ENCODE results near the gene MAP2K5. TPM values are rescaled to one million over a fixed set of nuclear protein-coding genes. Genes with fewer than 3 reads are reported as not detected.

MAP2K5 gene
- total and polyA plus RNA-seq, 10 of the 15 experiments (the other 5 are each of a cell fraction or from before 2014, with no cell fraction given): 1.3 to 19.4 (median 9.6) TPM

DNA sequence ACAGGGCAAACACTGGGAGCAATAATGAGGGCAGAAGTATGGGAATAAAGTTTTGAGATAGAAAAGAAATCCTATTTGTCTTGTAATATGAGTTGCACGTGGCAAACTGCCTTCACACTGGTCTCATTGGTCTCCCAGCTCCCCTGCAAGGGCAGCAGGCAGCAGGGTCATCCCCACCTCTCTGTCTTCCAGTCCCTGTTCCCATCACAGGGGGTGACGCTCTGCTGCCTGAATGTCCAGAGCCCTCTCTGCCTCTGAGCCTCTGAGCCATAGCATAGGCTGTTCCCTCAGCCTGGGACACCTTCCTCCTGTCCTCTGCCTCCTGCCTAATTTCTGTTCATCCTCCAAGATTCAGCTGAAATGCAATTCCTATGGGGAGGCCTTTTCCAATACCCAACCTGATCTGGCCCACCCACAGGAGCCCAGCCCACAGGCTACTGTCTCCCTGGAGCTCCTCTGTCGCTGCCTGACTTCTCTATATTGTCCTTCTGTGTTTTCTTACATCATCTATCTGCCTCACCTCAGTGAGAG, 270.7 kb downstream of the MAP2K5 start (continued):
- TF ChIP-seq, protein P1, sequence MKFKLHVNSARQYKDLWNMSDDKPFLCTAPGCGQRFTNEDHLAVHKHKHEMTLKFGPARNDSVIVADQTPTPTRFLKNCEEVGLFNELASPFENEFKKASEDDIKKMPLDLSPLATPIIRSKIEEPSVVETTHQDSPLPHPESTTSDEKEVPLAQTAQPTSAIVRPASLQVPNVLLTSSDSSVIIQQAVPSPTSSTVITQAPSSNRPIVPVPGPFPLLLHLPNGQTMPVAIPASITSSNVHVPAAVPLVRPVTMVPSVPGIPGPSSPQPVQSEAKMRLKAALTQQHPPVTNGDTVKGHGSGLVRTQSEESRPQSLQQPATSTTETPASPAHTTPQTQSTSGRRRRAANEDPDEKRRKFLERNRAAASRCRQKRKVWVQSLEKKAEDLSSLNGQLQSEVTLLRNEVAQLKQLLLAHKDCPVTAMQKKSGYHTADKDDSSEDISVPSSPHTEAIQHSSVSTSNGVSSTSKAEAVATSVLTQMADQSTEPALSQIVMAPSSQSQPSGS (IDR thresholded peaks at IDR 0.05; ENCODE audit: low read length): no peak
- TF ChIP-seq, protein P2, sequence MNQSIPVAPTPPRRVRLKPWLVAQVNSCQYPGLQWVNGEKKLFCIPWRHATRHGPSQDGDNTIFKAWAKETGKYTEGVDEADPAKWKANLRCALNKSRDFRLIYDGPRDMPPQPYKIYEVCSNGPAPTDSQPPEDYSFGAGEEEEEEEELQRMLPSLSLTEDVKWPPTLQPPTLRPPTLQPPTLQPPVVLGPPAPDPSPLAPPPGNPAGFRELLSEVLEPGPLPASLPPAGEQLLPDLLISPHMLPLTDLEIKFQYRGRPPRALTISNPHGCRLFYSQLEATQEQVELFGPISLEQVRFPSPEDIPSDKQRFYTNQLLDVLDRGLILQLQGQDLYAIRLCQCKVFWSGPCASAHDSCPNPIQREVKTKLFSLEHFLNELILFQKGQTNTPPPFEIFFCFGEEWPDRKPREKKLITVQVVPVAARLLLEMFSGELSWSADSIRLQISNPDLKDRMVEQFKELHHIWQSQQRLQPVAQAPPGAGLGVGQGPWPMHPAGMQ (IDR thresholded peaks at IDR 0.05; ENCODE audit: borderline replicate concordance): no peak
- TF ChIP-seq NBN (IDR thresholded peaks at IDR 0.05) (no peak), ESRRA (IDR thresholded peaks at IDR 0.05; ENCODE audit: low read length) (no peak), MYB (IDR thresholded peaks at IDR 0.05; ENCODE audit: borderline replicate concordance, low read depth, low read length) (no peak), FOS (IDR thresholded peaks at IDR 0.05; ENCODE audit: borderline replicate concordance, extremely low read depth, insufficient read length) (no peak)

DNA sequence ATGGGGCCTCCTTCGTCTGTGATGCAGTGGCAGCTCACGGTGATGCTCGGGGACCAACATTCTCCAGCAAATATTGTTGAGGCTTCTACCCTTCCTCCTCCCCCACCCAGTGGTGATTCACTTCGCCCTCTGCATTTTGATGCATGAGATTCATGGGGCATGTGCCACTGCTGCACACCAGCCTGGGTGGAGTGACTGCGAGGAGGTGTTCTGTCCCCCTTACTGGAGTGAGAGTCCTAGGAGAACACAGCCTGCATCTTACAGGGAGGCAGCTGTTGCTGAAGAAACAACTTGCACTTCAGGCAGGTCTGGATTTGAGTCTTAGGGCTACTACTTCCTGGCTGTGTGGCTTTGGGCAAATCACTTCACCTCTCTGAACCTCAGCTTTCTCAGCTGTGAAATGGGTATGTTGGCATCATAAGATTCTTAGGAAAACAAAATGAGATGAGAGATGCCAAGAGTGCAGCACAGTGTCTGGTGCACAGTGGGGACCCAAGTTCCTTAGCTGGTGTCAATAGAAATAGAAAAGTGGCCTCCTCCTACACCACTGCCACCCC, 272.6 kb downstream of the MAP2K5 start:
- no peak overlapping the region for H2AFZ ChIP-seq (ENCODE audit: control insufficient read depth, low read depth, low read length)
- POLR2A ChIA-PET: no interaction called here
- no TSS peak for BruUV-seq (replicated peaks)
- DNase-seq (ENCODE audit: low read depth, low spot score): no peak
- peaks cover 0 to 7% of the 10 kb centered on the region in 2 experiments; a peak in 2 of 4 replicates for H3K27me3 ChIP-seq (replicated peaks in 1 of 2; ENCODE audit: control insufficient read depth in 2 of 2, insufficient read depth in 2 of 2, low read length in 1 of 2)
- no peaks in the 10 kb centered on the region; the same call in 2 of the 3 replicates for H3K9me3 ChIP-seq (replicated peaks; ENCODE audit: control insufficient read depth, insufficient read depth, low read length)
- H3K4me2 ChIP-seq (ENCODE audit: control insufficient read depth, insufficient read depth): no peak overlapping the region
- no peak overlapping the region for H3K27ac ChIP-seq (ENCODE audit: control insufficient read depth, insufficient read depth)
- H3K4me3 ChIP-seq: no peak overlapping the region
- CTCF ChIA-PET: interaction anchor here (0.8 to 1.3 kb wide), 3 partner anchors 17 to 358 kb away, joined by 3 to 4 read pairs (median 3); no protein-coding TSS in a partner anchor
- H3K79me2 ChIP-seq (ENCODE audit: control insufficient read depth, insufficient read depth, low read length): no peaks in the 10 kb centered on the region
- intact Hi-C loops (cut with micrococcal nuclease; ENCODE audit: unreplicated experiment): no loop called here
- H3K36me3 ChIP-seq (ENCODE audit: control insufficient read depth in 2 of 2, insufficient read depth in 2 of 2, low read length in 1 of 2): no peaks in the 10 kb centered on the region
- SMC1A ChIA-PET (ENCODE audit: uncharacterized antibody, unreplicated experiment): no interaction called here
- no peaks in the 10 kb centered on the region for H4K20me1 ChIP-seq (ENCODE audit: control insufficient read depth, insufficient read depth)
- no peaks in the 10 kb centered on the region for H3K4me1 ChIP-seq (ENCODE audit: control insufficient read depth, insufficient read depth, low read length)
- no peak for FAIRE-seq
- no peak for ATAC-seq
- 74% methylated on average over 5 of the region's 5 CpGs for WGBS (ENCODE audit: insufficient coverage, insufficient replicate concordance, low lambda C conversion rate, missing lambda C conversion rate)
- RAD21 ChIA-PET (ENCODE audit: unreplicated experiment): interaction anchor here (0.9 kb wide), 1 partner anchor 358 kb away, joined by 4 read pairs; no protein-coding TSS in a partner anchor
- H3K9ac ChIP-seq (ENCODE audit: control insufficient read depth, insufficient read depth, low read length): no peak overlapping the region
- in situ Hi-C loops (cut with MboI): no loop called here
- no peak for TF ChIP-seq BACH1 (IDR thresholded peaks at IDR 0.05; ENCODE audit: borderline replicate concordance)
- TF ChIP-seq JUND (IDR thresholded peaks at IDR 0.05; ENCODE audit: low read depth, low read length): no peak
- no peak for TF ChIP-seq POLR2AphosphoS5 (IDR thresholded peaks at IDR 0.05; ENCODE audit: low read length)
- no peak for TF ChIP-seq HCFC1 (IDR thresholded peaks at IDR 0.05; ENCODE audit: low read length)
- TF ChIP-seq NR2F1 (conservative IDR thresholded peaks at IDR 0.05): no peak
- TF ChIP-seq EP300 (IDR thresholded peaks at IDR 0.05; ENCODE audit: borderline replicate concordance in 1 of 2, control insufficient read depth in 1 of 2, low read depth in 2 of 2, low read length in 2 of 2): no peak
- no peak for TF ChIP-seq BCL11A (IDR thresholded peaks at IDR 0.05; ENCODE audit: low read depth, low read length)
- TF ChIP-seq TARDBP (IDR thresholded peaks at IDR 0.05; ENCODE audit: borderline replicate concordance): no peak
- TF ChIP-seq SMAD1 (IDR thresholded peaks at IDR 0.05; ENCODE audit: low read depth, partially characterized antibody): no peak
- TF ChIP-seq, protein P3, sequence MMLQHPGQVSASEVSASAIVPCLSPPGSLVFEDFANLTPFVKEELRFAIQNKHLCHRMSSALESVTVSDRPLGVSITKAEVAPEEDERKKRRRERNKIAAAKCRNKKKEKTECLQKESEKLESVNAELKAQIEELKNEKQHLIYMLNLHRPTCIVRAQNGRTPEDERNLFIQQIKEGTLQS (IDR thresholded peaks at IDR 0.05; ENCODE audit: borderline replicate concordance, extremely low read depth, low read depth, low read length): no peak
- TF ChIP-seq, protein P2 (IDR thresholded peaks at IDR 0.05; ENCODE audit: borderline replicate concordance): no peak
- no peak for TF ChIP-seq CBX3 (IDR thresholded peaks at IDR 0.05; ENCODE audit: borderline replicate concordance, low read depth)

Measured in GM12878 (cell line).